Epithelial cell of esophagus (primary cell): ENCODE measurements around the gene ARFGAP3.

Experiments used
- DNase-seq: peaks from one replicate; pipeline ENCODE4 v3.0.0; 2010; ENCODE audit warnings: low read depth
- H3K4me3 ChIP-seq: 2 replicates; pipeline ENCODE4 v1.5.1; 2011; ENCODE audit warnings: mild to moderate bottlenecking, low read length, control low read depth
- CTCF ChIP-seq: IDR thresholded peaks from 2 replicates; pipeline ENCODE4 v1.5.1; 2011; ENCODE audit warnings: low read depth, mild to moderate bottlenecking, low read length, control low read depth, inconsistent platforms; ENCODE audit not compliant: insufficient read depth; ENCODE audit errors: missing control alignments

Gene ARFGAP3

GRCh38 chr22:42770448-42770726 is 86.7 kb downstream of the ARFGAP3 start:
- TF ChIP-seq CTCF = no peak
- no peak overlapping the region for H3K4me3 ChIP-seq
- DNase-seq = no peak

- H3K4me3 ChIP-seq = no peak overlapping the region
- peak; percentile 44 for DNase-seq
- no peak for TF ChIP-seq CTCF
Observed at GRCh38 chr22:42769574-42770447, 87.3 kb downstream of the ARFGAP3 start.

- H3K4me3 ChIP-seq = no peak overlapping the region
- no peak for DNase-seq
- no peak for TF ChIP-seq CTCF
Observed at GRCh38 chr22:42769238-42769573, 87.9 kb downstream of the ARFGAP3 start.

- DNase-seq = peak; percentile 79
- no peak overlapping the region for H3K4me3 ChIP-seq
- no peak for TF ChIP-seq CTCF
Observed at GRCh38 chr22:42768385-42769035, 88.6 kb downstream of the ARFGAP3 start.

- no peak for TF ChIP-seq CTCF
- no peak overlapping the region for H3K4me3 ChIP-seq
- no peak for DNase-seq
Observed at GRCh38 chr22:42766860-42767259, 90.2 kb downstream of the ARFGAP3 start.

GRCh38 chr22:42764895-42765363 is 92.1 kb downstream of the ARFGAP3 start:
- no peak for DNase-seq
- no peak for TF ChIP-seq CTCF
- H3K4me3 ChIP-seq = no peak overlapping the region
